ENCODE measurements around the gene IPO4. TPM values are rescaled to one million over a fixed set of nuclear protein-coding genes. Genes with fewer than 3 reads are reported as not detected.

Gene IPO4
- total and polyA plus RNA-seq, 9 of the 15 experiments (the other 6 are each of a cell fraction or from before 2014, with no cell fraction given): 7.3 to 122 (median 31.8) TPM

GRCh38 chr14:24212924-24213865, 24.6 kb upstream of the IPO4 start, which contains the start of gene CHMP4A:
Gene CHMP4A (minus strand): TSS chr14:24213488. CDS start chr14:24213439, 49 bp downstream.
- peak; percentile 94 for ATAC-seq
- peak; percentile 95 for FAIRE-seq
- no peaks in the 10 kb centered on the region for H3K9me3 ChIP-seq (replicated peaks; ENCODE audit: control insufficient read depth, insufficient read depth, low read depth, low read length)
- ChIA-PET POLR2A (interaction anchor here (0.5 to 3.6 kb wide), 10 partner anchors 9 to 159 kb away, joined by 3 to 21 read pairs (median 4); partner anchors contain the start of genes DCAF11, TINF2 and TM9SF1), CTCF (ENCODE audit: low intra/inter-chr PET ratio) (no interaction called here)
- DNase-seq (ENCODE audit: extremely low read depth in 1 of 4, low spot score in 3 of 4): peak; percentile 87 to 97 (median 90)
- intact Hi-C loops (cut with micrococcal nuclease): no loop called here
- no peaks in the 10 kb centered on the region for H4K20me1 ChIP-seq (replicated peaks; ENCODE audit: control insufficient read depth, insufficient read depth, low read length)
- peaks cover 40% of the 10 kb centered on the region; the same call in 2 of the 3 replicates for H3K36me3 ChIP-seq (ENCODE audit: control insufficient read depth, insufficient read depth, low read length)
- peaks cover 4 to 13% of the 10 kb centered on the region in 2 experiments; a peak in 4 of 5 replicates for H3K4me1 ChIP-seq (replicated peaks in 1 of 2; ENCODE audit: control insufficient read depth in 2 of 2, insufficient read depth in 2 of 2, low read length in 2 of 2)
- 1% methylated on average over 29 of the region's 53 CpGs for WGBS (ENCODE audit: insufficient coverage, low coverage, missing lambda C conversion rate)
- no TSS peak for BruUV-seq (replicated peaks)
- in situ Hi-C loops (cut with MboI): no loop called here
- H3K9ac ChIP-seq (ENCODE audit: insufficient read depth in 1 of 2, low read depth in 2 of 2, low read length in 2 of 2): peak within 1 kb of the TSS; percentile 95 to 96
- peak within 1 kb of the TSS; percentile 94 for H3K4me2 ChIP-seq (ENCODE audit: insufficient read depth, low read length)
- H3K27me3 ChIP-seq (ENCODE audit: control insufficient read depth in 2 of 2, insufficient read depth in 2 of 2, low read length in 2 of 2): no peaks in the 10 kb centered on the region
- peak within 1 kb of the TSS; percentile 85 for H3K4me3 ChIP-seq
- peak within 1 kb of the TSS; percentile 94 for H2AFZ ChIP-seq (ENCODE audit: low read depth, low read length)
- H3K9me1 ChIP-seq (ENCODE audit: control insufficient read depth, insufficient read depth, low read length): no peaks in the 10 kb centered on the region
- H3K79me2 ChIP-seq (ENCODE audit: control insufficient read depth, insufficient read depth, low read length): peaks cover 26% of the 10 kb centered on the region
- H3K27ac ChIP-seq (ENCODE audit: extremely low read depth, low read depth, low read length): peak within 1 kb of the TSS; percentile 98
- TF ChIP-seq, protein P1, sequence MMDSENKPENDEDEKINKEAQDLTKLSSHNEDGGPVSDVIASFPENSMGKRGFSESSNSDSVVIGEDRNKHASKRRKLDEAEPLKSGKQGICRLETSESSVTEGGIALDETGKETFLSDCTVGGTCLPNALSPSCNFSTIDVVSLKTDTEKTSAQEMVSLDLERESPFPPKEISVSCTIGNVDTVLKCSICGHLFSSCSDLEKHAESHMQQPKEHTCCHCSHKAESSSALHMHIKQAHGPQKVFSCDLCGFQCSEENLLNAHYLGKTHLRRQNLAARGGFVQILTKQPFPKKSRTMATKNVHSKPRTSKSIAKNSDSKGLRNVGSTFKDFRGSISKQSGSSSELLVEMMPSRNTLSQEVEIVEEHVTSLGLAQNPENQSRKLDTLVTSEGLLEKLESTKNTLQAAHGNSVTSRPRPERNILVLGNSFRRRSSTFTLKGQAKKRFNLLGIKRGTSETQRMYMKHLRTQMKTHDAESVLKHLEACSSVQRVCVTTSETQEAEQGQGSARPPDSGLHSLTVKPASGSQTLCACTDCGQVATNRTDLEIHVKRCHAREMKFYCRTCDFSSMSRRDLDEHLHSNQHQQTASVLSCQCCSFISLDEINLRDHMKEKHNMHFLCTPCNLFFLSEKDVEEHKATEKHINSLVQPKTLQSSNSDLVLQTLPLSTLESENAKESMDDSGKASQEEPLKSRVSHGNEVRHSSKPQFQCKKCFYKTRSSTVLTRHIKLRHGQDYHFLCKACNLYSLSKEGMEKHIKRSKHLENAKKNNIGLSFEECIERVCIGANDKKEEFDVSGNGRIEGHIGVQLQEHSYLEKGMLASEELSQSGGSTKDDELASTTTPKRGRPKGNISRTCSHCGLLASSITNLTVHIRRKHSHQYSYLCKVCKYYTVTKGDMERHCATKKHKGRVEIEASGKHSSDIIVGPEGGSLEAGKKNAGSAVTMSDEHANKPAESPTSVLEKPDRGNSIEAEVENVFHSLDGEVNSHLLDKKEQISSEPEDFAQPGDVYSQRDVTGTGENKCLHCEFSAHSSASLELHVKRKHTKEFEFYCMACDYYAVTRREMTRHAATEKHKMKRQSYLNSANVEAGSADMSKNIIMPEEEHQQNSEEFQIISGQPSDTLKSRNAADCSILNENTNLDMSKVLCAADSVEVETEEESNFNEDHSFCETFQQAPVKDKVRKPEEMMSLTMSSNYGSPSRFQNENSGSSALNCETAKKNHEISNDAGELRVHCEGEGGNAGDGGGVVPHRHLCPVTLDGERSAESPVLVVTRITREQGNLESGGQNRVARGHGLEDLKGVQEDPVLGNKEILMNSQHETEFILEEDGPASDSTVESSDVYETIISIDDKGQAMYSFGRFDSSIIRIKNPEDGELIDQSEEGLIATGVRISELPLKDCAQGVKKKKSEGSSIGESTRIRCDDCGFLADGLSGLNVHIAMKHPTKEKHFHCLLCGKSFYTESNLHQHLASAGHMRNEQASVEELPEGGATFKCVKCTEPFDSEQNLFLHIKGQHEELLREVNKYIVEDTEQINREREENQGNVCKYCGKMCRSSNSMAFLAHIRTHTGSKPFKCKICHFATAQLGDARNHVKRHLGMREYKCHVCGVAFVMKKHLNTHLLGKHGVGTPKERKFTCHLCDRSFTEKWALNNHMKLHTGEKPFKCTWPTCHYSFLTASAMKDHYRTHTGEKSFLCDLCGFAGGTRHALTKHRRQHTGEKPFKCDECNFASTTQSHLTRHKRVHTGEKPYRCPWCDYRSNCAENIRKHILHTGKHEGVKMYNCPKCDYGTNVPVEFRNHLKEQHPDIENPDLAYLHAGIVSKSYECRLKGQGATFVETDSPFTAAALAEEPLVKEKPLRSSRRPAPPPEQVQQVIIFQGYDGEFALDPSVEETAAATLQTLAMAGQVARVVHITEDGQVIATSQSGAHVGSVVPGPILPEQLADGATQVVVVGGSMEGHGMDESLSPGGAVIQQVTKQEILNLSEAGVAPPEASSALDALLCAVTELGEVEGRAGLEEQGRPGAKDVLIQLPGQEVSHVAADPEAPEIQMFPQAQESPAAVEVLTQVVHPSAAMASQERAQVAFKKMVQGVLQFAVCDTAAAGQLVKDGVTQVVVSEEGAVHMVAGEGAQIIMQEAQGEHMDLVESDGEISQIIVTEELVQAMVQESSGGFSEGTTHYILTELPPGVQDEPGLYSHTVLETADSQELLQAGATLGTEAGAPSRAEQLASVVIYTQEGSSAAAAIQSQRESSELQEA (IDR thresholded peaks at IDR 0.05; ENCODE audit: low read depth): no peak
- TF ChIP-seq ZNF695 (CRISPR knock-in tag; IDR thresholded peaks at IDR 0.05): no peak
- TF ChIP-seq ZBTB7A (IDR thresholded peaks at IDR 0.05; ENCODE audit: borderline replicate concordance, control insufficient read depth, low read depth, low read length): peak; percentile 83
- peak; percentile 93 for TF ChIP-seq ELF1 (tag; IDR thresholded peaks at IDR 0.05)
- no peak for TF ChIP-seq MEF2D (tag; conservative IDR thresholded peaks at IDR 0.05; ENCODE audit: low read depth)
- TF ChIP-seq FOXP1 (CRISPR knock-in tag; IDR thresholded peaks at IDR 0.05): 0 out of 2 replicates have a peak, but pooled peaks have one; percentile 35
- no peak for TF ChIP-seq ZNF830 (CRISPR knock-in tag; IDR thresholded peaks at IDR 0.05)
- TF ChIP-seq ZNF316 (IDR thresholded peaks at IDR 0.05): peak; percentile 10; the same call in 1 of the 2 replicates
- TF ChIP-seq MCM5 (IDR thresholded peaks at IDR 0.05; ENCODE audit: low read depth): no peak
- TF ChIP-seq BMI1 (IDR thresholded peaks at IDR 0.05; ENCODE audit: low read length): no peak
- no peak for TF ChIP-seq CC2D1A (IDR thresholded peaks at IDR 0.05)
- TF ChIP-seq, protein P2, sequence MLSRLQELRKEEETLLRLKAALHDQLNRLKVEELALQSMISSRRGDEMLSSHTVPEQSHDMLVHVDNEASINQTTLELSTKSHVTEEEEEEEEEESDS (CRISPR knock-in tag; IDR thresholded peaks at IDR 0.05): no peak
- TF ChIP-seq CBFB (CRISPR knock-in tag; IDR thresholded peaks at IDR 0.05): no peak
- no peak for TF ChIP-seq RBM15 (IDR thresholded peaks at IDR 0.05; ENCODE audit: insufficient read depth, low read length)
- TF ChIP-seq ZNF79 (CRISPR knock-in tag; IDR thresholded peaks at IDR 0.05; ENCODE audit: low read depth): no peak
